DMS153 treated with DMSO at 0.1 percent for 48 hours (cell line): ENCODE measurements around the gene FYCO1.
A peak's percentile ranks its signal among the peaks of the same experiment; 100 is the strongest.
"Not testable (repeated sequence)": the region's sequence is repeated elsewhere in the genome, so short reads cannot be mapped to it uniquely, and the experiment has no call there.

Experiments
- DNase-seq: peaks from one replicate; lab custom pipeline; 2025; ENCODE audit not compliant: unreplicated experiment; lab: John Stamatoyannopoulos, UW

Gene FYCO1

DNA sequence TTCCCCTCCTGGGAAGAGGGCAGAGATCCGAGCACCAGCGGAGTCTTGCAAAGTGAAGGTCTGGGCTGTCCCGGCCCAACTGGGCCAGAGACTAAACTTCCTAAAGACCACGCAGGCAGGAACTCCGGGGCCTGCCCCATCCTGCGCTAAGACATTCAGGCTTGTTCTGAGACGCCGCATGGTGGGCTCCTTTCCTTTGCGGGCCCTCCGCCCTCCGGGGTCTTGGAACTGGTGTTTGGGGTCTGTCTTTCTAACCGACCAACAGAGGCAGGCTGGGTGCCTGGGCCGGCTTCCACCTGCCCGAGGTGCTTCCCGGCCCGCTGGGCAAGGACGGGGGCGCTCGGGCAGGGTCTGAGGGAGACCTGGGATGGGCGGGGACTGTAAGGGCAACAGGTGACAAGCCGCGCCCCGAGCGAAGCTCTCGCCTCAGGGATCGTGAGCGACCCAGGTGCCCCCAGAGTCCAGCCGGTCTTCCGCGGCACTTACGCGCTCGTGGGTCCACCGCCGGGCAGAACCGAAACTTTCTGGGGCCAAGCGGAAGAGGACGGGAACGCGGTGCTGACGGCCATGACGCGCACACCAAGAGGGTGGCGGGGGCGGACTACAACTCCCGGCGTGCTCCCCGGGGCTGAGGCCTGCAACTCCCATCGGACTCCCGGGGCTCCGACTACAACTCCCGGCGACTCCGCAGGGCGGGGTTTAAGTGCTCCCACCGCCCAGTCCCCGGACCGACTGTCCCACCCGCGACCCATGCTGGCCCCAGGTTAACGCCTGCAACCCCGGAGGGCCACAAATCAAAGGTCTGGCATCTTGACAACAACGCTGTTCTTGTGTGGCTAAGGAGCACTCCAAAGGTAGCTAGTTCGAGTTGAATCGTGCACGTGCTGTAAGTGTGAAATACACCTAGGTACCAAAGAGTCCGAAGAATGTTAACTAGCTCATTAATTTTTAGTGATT lies at the start of gene FYCO1:
TSS of gene FYCO1 (minus strand) at position 589 of the 957 bp plus-strand sequence. CDS start 10,914 bp downstream, outside the sequence.
- DNase-seq, result peak; percentile 32

DNA sequence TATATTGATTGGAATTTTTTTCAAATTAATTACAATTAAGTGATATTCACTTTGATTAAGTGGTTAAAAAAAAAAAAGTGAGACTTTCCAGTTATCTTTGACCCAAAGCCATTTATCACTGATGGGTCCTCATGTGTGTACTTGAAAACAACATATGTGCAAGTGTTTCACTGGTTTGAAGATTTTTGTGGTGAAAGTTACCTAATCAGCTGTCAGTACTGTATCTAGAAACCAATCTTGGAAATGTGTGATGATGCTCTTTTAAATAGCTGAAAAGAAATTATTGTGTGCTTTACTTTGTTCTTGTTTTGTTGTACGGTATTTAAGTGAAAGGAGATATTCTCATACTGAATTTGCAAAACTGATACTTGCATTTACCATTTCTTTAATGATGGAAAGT lies 43.3 kb upstream of the FYCO1 start:
- DNase-seq, result no peak

GRCh38 chr3:46038071-46038470 lies 42.4 kb upstream of the FYCO1 start:
- DNase-seq, result not testable (repeated sequence)

DNA sequence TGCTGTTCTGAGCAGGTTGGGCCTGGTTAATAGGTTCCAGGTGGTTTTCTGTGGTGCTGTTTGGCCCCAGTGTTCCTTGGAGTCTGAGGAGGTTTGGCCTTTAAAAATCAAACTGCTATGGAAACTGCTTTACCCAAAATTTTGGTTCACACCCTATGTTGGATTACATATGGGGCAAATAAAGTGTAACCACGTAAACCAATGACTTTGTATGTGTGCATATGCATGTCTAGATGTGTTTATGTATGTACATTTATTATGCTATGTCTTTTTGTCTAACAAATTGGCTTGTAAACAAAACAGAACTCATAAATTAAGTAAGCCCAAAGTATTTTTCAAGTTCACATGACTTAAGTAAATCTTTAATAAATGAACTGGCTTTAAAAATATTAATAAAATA lies 40.6 kb upstream of the FYCO1 start:
- DNase-seq, result no peak

DNA sequence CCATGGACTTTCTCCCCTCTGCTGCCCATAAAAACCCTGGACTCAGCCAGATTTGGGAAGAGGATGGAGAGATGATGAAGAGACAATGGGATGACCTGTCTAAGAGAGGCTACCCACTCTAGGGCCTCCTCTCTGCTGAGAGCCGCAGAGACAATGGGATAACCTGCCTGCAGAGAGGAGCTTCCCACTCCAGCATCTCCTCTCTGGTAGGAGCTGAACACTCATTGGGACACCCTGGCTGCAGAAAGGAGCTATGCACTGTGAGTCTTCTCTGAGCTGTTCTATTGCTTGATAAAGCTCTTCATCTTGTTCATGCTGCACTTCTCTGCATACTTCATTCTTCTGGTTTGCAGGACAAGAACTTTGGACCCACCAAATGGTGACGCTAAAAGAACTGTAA lies 36.1 kb upstream of the FYCO1 start:
- no peak for DNase-seq

DNA sequence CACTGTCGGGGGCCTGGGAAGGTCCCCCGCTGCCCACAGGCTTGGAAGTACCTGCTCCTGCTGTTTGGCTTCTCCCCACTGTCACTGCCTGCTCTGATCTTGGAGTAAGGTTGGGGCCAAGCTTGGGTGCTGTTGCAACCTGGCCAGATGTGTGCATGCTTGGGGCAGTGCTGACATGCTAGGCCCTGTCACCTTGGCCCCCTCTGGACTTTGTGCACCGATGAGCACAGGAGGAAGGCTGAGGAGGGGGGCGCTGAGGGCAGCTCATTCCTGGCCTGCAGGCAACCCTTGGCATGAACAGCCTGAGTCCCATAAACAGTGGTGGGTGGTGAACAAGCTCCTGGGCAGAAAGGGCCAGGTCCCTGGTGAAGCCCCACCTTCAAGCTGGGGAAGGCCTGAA lies 35.6 kb upstream of the FYCO1 start:
- DNase-seq, result no peak

GRCh38 chr3:46030626-46031025 lies 35.0 kb upstream of the FYCO1 start:
- no peak for DNase-seq

- no peak for DNase-seq
Measured at GRCh38 chr3:46029953-46030543, 34.4 kb upstream of the FYCO1 start.

GRCh38 chr3:46027736-46028397 lies 32.2 kb upstream of the FYCO1 start:
- DNase-seq, result no peak

- no peak for DNase-seq
Measured at GRCh38 chr3:46027021-46027705, 31.5 kb upstream of the FYCO1 start, which contains the start of gene XCR1. Gene XCR1, minus strand, starts transcription at chr3:46027483. Its CDS starts 5,536 bp downstream, at chr3:46021947.

DNA sequence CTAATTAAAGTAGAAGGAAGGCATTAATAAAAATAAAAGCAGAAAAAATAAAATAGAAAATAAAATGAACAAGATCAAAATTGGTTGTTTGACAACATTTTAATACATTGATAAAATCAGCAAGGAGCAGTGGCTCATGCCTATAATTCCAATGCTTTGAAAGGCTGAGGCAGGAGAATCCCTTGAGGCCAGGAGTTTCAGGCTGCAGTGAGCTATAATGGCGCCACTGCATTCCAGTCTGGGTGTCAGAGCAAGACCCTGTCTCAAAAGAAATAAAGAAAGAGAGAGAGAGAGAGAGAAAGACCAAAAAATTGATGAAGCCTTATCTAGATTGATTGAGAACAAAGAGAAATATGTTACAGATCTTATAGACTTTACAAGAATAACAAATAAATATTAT lies 29.5 kb upstream of the FYCO1 start:
- DNase-seq, result no peak

GRCh38 chr3:46024131-46024530 lies 28.5 kb upstream of the FYCO1 start:
- DNase-seq, result no peak

DNA sequence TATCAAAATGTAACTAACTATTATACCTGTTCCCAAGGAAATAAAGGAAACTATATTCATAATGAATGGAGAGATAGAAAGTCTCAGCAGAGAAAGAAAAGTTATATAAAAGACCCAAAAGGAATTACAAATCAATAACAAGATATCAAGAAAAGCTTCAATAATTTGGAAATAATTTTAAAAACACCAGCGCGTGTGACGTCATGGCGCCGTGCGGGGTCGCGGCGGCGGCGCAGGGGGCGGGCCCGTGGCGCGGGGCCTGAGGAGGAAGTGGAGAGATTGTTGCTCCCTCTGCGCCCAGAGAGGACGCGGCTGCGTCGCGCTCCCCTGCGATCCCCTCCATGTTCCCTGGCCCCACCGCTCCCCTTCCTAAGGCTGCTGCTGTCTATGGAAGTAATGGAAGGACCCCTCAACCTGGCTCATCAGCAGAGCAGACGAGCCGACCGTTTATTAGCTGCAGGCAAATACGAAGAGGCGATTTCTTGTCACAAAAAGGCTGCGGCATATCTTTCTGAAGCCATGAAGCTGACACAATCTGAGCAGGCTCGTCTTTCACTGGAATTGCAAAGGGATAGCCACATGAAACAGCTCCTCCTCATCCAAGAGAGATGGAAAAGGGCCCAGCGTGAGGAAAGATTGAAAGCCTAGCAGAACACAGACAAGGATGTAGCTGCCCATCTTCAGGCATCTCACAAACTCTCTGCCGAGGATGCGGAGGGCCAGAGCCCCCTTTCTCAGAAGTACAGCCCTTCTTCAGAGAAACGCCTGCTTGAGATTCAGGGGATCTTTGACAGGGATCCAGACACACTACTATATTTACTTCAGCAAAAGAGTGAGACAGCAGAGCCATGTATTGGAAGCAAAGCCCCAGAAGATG lies 27.5 kb upstream of the FYCO1 start:
- DNase-seq, result no peak

DNA sequence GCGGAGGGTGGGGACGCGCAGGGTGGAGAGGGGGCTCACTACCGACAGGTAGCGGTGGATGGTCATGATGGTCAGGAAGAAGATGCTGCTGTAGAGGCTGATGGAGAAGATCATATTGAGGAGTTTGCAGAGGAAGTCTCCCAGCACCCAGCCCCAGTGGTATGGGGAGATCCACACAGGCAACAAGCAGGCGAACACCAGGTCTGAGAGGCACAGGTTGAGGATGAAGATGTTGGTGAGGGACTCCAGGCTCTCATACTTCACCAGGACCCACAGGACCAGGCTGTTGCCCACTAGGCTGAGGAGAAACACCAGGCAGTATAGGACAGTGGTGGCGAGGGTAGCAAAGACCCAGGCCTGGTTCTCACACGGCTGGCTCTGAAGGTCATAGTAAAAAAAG lies 25.9 kb upstream of the FYCO1 start:
- DNase-seq, result no peak

GRCh38 chr3:46020766-46021510 lies 25.3 kb upstream of the FYCO1 start:
- no peak for DNase-seq

DNA sequence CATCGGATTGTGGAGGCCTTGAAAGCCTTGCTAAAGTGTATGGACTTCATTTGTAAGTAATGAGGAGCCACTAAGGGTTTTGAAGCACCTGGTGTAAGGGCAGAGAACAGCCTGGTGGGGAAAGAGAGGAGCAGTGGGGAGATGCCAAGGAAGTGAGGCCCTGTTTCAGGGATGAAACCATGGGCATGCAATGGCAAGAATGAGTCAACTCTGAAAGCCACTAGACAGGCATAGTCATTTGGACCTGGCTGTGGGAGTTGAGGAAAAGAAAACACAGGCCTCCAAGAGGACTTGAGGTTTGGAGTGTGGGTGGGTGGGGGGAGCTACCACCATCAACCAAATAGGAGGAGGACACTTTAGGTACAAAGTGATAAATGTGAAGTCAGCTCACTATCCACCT lies 24.1 kb upstream of the FYCO1 start:
- no peak for DNase-seq

DNA sequence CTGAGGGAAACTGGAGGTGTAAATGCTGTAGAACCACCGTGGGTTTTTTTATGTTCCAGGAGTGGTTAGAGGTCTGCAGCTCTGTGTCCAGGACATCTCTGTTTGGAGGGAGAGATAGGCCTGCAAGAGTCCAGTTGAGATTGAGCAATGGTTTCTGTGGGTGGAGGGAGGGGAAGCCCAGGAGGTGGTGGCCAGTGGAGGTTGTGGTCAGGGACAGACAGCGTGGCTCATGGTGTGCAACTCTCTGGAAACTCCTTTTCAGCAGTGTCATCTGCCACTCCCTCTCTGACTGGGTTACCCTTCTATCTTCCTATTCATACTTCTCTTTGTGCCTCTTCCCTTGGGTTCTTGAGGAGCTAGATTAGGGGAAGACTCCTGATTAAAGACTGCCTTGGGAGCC lies 22.1 kb upstream of the FYCO1 start:
- no peak for DNase-seq

DNA sequence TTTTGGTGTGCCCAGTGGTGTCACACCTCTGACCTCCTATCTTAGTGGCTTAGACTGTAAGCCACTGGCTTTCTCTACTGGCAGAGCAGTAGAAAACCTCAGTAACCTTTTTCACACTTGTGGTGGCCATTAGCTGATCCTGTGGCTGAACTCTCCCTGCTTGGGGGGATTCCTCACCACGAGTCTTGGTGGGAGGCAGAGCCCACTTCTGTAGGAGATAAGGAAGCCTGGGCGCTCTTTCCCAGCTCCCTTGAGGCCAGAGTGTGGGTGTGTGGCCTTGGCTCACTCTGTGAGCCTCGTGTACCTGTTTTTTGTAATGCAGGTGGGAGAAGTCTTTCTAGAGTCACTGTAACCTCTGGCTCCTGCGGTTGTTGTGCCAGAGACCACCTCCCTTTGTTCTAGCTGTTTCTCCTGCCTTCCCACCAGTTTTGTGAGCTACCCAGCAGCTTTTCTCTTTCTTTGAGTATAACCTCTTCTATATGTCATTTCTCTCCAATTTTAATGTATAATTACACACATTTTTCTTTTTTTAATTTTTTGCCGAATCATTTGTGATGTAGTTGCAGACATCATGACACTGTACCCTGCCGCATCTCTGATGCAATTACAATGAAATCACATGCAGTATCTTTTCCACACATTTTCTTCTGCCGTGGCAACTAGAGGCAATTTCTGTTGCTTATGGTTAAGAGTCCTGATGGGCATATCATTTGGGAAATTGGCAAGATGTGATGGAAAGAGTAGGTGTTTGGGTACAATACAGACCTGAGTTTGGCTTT lies 17.9 kb upstream of the FYCO1 start:
- DNase-seq, result no peak

DNA sequence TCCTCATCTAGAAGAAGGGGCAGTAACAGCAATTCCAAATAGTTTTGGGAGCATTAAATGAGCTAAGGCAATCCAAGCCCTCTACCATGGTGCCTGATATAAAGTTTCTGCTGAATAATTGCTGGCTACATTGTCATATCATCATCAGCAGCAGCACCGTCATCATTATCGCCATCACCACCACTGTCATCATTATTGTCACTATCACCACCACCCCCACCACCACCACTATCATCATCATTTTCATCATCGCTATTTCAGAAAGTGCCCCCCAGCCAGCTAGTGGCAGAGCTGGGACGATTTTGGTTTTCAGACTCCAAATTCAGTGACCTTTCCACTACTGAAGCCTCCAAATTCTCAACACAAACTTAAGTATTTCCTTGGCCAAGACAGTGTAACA lies 16.6 kb upstream of the FYCO1 start:
- DNase-seq, result no peak
